ENCODE data around the gene CEP89. TPM values are rescaled to one million over a fixed set of nuclear protein-coding genes. Genes with fewer than 3 reads are reported as not detected.
A peak's percentile ranks its signal among the peaks of the same experiment; 100 is the strongest.

The CEP89 gene
- total RNA-seq, 3 donors from 2014 or later, result 12.6 to 19.0 (median 16.1) TPM

- peaks cover 19% of the 10 kb centered on the region for H3K4me1 ChIP-seq (ENCODE audit: low read depth)
- H3K36me3 ChIP-seq (ENCODE audit: low read depth), result no peaks in the 10 kb centered on the region
- DNase-seq, result peak in 1 of 3 donors; percentile 24
- TF ChIP-seq CTCF (IDR thresholded peaks at IDR 0.05), result no peak
- no peak overlapping the region for H3K4me3 ChIP-seq
- intact Hi-C loops (cut with DNase I, micrococcal nuclease), result no loop called here
- ATAC-seq, result no peak
- no peaks in the 10 kb centered on the region for H3K9me3 ChIP-seq
Measured at GRCh38 chr19:32875428-32875827, 96.3 kb downstream of the CEP89 start.

- Histone ChIP-seq H3K4me3 (no peak overlapping the region), H3K36me3 (ENCODE audit: low read depth) (no peaks in the 10 kb centered on the region), H3K9me3 (no peaks in the 10 kb centered on the region), H3K4me1 (ENCODE audit: low read depth) (peaks cover 19% of the 10 kb centered on the region)
- ATAC-seq (no peak), DNase-seq (no peak)
- intact Hi-C loops (cut with DNase I, micrococcal nuclease), result no loop called here
- no peak for TF ChIP-seq CTCF (IDR thresholded peaks at IDR 0.05)
Measured at GRCh38 chr19:32874605-32875004, 97.2 kb downstream of the CEP89 start.

- intact Hi-C loops (cut with DNase I, micrococcal nuclease), result no loop called here
- no peak overlapping the region for H3K4me3 ChIP-seq
- H3K36me3 ChIP-seq (ENCODE audit: low read depth), result no peaks in the 10 kb centered on the region
- H3K9me3 ChIP-seq, result no peaks in the 10 kb centered on the region
- DNase-seq (no peak), ATAC-seq (peak; percentile 49)
- peaks cover 19% of the 10 kb centered on the region for H3K4me1 ChIP-seq (ENCODE audit: low read depth)
- TF ChIP-seq CTCF (IDR thresholded peaks at IDR 0.05), result no peak
Measured at GRCh38 chr19:32873247-32873959, 98.4 kb downstream of the CEP89 start.

- no peak for DNase-seq
- H3K36me3 ChIP-seq (ENCODE audit: low read depth), result no peaks in the 10 kb centered on the region
- ATAC-seq, result no peak
- peaks cover 19% of the 10 kb centered on the region for H3K4me1 ChIP-seq (ENCODE audit: low read depth)
- H3K9me3 ChIP-seq, result no peaks in the 10 kb centered on the region
- intact Hi-C loops (cut with DNase I, micrococcal nuclease), result no loop called here
- no peak for TF ChIP-seq CTCF (IDR thresholded peaks at IDR 0.05)
- H3K4me3 ChIP-seq, result no peak overlapping the region
Measured at GRCh38 chr19:32872391-32872790, 99.4 kb downstream of the CEP89 start.

GRCh38 chr19:32870981-32871451, 100.7 kb downstream of the CEP89 start:
- ATAC-seq, result no peak
- intact Hi-C loops (cut with DNase I, micrococcal nuclease), result no loop called here
- no peak for TF ChIP-seq CTCF (IDR thresholded peaks at IDR 0.05)

More at GRCh38 chr19:32870981-32871451, 100.7 kb downstream of the CEP89 start:
- no peak overlapping the region for H3K4me3 ChIP-seq
- H3K9me3 ChIP-seq, result no peaks in the 10 kb centered on the region
- H3K4me1 ChIP-seq (ENCODE audit: low read depth), result peaks cover 8% of the 10 kb centered on the region
- no peaks in the 10 kb centered on the region for H3K36me3 ChIP-seq (ENCODE audit: low read depth)
- DNase-seq, result no peak
